H1 (cell line): ENCODE measurements around the gene DISC1. TPM values are rescaled to one million over a fixed set of nuclear protein-coding genes. Genes with fewer than 3 reads are reported as not detected.

Experiments
- CHD7 ChIP-seq: fragments of 300-600 bp; sonication (generic); IDR thresholded peaks from 2 replicates; pipeline ENCODE4 v1.7.1; 2012; ENCODE audit warnings: low read length, moderate library complexity, mild to moderate bottlenecking, inconsistent platforms; ENCODE audit not compliant: insufficient replicate concordance
- polyA plus RNA-seq, 7 experiments: library from polyadenylated mRNA; depleted of rRNA in 3 of 7; stranded (reverse) in 5 of 7; unstranded in 2 of 7; fragments of >200 nt in 5 of 7; fragments of 200-250 nt in 2 of 7; gene quantifications; 1 replicate in 5 of 7; 2 replicates in 1 of 7; 4 replicates in 1 of 7; pipeline versions ENCODE4 v1.2.1 to v1.2.3, GENCODE V29; 2011 to 2013; ENCODE audit warnings: missing spikeins in 2 of 7, mixed read lengths in 2 of 7
- total RNA-seq: library from RNA; stranded (reverse); fragmentation: NEBNext Ultra II Directional; extraction: Animal tissue kit (Norgen Biotek cat#: 25700); gene quantifications from 2 replicates; pipeline ENCODE4 v1.2.1, GENCODE V29; 2021

DISC1 gene
- total and polyA plus RNA-seq, 2 of the 8 experiments (the other 6 are each of a cell fraction or from before 2014, with no cell fraction given), result 1.1 to 3.5 TPM

DNA sequence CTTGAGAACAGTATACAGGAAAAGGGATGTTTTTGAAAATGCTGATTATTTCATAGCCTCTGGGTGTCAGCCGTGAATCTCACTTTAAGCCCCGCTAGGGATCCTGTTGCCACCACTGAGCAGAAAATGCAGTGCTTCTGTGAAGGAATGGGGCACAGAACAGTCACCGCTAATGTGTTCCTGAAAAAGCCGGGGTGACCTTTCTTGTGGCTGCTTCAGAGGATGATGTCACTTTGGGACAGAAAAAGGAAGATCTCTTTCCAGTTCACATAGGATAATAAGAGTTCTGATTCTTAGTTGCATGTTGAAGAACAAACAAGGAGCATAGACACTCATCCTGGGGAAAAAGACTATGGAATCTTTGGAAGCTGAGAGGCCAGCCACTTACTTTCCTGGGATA is 349.6 kb downstream of the DISC1 start (continued):
- no peak for TF ChIP-seq CHD7
